Spleen (tissue), 7 donors: Measurements from ENCODE around the gene ATRX.

Experiments
- CTCF ChIP-seq, 11 experiments: fragments of 200-600 bp in 7 of 11; fragments of 450-650 bp in 4 of 11; sonication (generic) in 4 of 11; IDR thresholded peaks in 8 of 11; conservative IDR thresholded peaks in 3 of 11; 1 replicate in 7 of 11; 2 replicates in 4 of 11; pipeline versions ENCODE4 v1.4.0 to v1.8.0; 2016 to 2021; ENCODE audit warnings: antibody characterized with exemption in 11 of 11, inconsistent platforms in 4 of 11, mild to moderate bottlenecking in 1 of 11
- POLR2AphosphoS5 ChIP-seq, 3 donors: sonication (generic); formaldehyde crosslinking; IDR thresholded peaks; one replicate each; pipeline ENCODE4 v1.5.1; 2017; ENCODE audit warnings: antibody characterized with exemption in 3 of 3
- donor health status: DM: no; HTN: no; CAD: no; lungs with moderate emphysema.
- donor health status: DM: no; HTN: no; CAD: no.
- donor health status: DM: no; HTN: no; CAD: no.

- TF ChIP-seq CTCF (IDR thresholded peaks at IDR 0.05 in 8 of 11, conservative IDR thresholded peaks at IDR 0.05 in 3 of 11) (no peak), POLR2AphosphoS5 (IDR thresholded peaks at IDR 0.05) (no peak)
These were observed 147.6 kb downstream of the ATRX start for GRCh38 chrX:77638397-77638796.
